Muscle of arm (tissue), 12 donors: ENCODE measurements around the gene CCR6. TPM values are rescaled to one million over a fixed set of nuclear protein-coding genes. Genes with fewer than 3 reads are reported as not detected.
A peak's percentile ranks its signal among the peaks of the same experiment; 100 is the strongest.

Source experiments
- DNase-seq: peaks from one replicate; pipeline ENCODE4 v3.0.0-alpha.2; 2013
- polyA plus RNA-seq, 12 donors: library from polyadenylated mRNA; unstranded; fragments of 120-200 nt; gene quantifications; one replicate each; pipeline ENCODE4 v1.2.1, GENCODE V29; 2013; ENCODE audit not compliant: insufficient read length in 12 of 12

The CCR6 gene
- polyA plus RNA-seq, 12 donors = 0.50 TPM; not detected in 11

- no peak for DNase-seq
Observed at GRCh38 chr6:167097770-167098169, 25.1 kb upstream of the CCR6 start.

- DNase-seq = no peak
Observed at GRCh38 chr6:167098825-167099225, 24.1 kb upstream of the CCR6 start.

- no peak for DNase-seq
Observed at GRCh38 chr6:167099707-167100106, 23.2 kb upstream of the CCR6 start.

- no peak for DNase-seq
Observed at GRCh38 chr6:167100241-167100674, 22.6 kb upstream of the CCR6 start.

GRCh38 chr6:167102318-167102717 lies 20.6 kb upstream of the CCR6 start:
- DNase-seq = no peak

- no peak for DNase-seq
Observed at GRCh38 chr6:167103041-167103891, 19.6 kb upstream of the CCR6 start.

- DNase-seq = no peak
Observed at GRCh38 chr6:167104388-167104787, 18.5 kb upstream of the CCR6 start.

GRCh38 chr6:167105060-167105459 lies 17.8 kb upstream of the CCR6 start:
- DNase-seq = no peak

GRCh38 chr6:167106406-167106805 lies 16.5 kb upstream of the CCR6 start:
- DNase-seq = no peak

GRCh38 chr6:167107787-167108186 lies 15.1 kb upstream of the CCR6 start:
- no peak for DNase-seq

- no peak for DNase-seq
Observed at GRCh38 chr6:167108278-167108677, 14.6 kb upstream of the CCR6 start.

- DNase-seq = no peak
Observed at GRCh38 chr6:167109651-167110050, 13.2 kb upstream of the CCR6 start.

- DNase-seq = no peak
Observed at GRCh38 chr6:167111597-167111996, 11.3 kb upstream of the CCR6 start.

- DNase-seq = no peak
Observed at GRCh38 chr6:167112421-167112820, 10.5 kb upstream of the CCR6 start.

GRCh38 chr6:167113047-167113754 lies 9.7 kb upstream of the CCR6 start:
- DNase-seq = no peak

- no peak for DNase-seq
Observed at GRCh38 chr6:167113935-167114910, 8.7 kb upstream of the CCR6 start.

GRCh38 chr6:167115054-167115453 lies 7.8 kb upstream of the CCR6 start:
- DNase-seq = no peak

GRCh38 chr6:167116109-167116837 lies 6.6 kb upstream of the CCR6 start:
- DNase-seq = peak; percentile 31

- no peak for DNase-seq
Observed at GRCh38 chr6:167116838-167117228, 6.1 kb upstream of the CCR6 start.

GRCh38 chr6:167118006-167118405 lies 4.9 kb upstream of the CCR6 start:
- no peak for DNase-seq

- no peak for DNase-seq
Observed at GRCh38 chr6:167118839-167119238, 4.1 kb upstream of the CCR6 start.
